Measurements from ENCODE around the gene BBS10.
"Not testable (repeated sequence)": the region's sequence is repeated elsewhere in the genome, so short reads cannot be mapped to it uniquely, and the experiment has no call there.

BBS10 gene

DNA sequence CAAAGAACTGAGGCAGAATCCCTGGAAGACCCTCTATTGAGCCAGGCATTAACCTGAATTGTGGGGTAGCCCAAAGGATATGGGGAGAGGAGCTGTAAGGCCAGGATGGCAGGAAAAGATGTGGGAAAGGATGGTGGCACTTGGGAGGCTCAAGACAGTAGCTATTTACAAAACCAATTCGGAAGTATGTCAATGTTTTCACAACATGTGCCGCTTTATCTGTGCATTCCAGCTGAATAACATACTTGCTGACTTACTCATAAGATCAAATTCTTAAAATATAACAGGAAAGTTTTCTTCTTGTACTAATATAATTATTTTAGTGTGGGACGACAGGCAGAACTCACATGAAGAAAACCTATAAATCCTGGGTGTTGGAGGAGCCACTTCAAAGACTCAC is 10.6 kb downstream of the BBS10 start:
- H3K4me1 ChIP-seq (ENCODE audit: control insufficient read depth in 5 of 5, insufficient read depth in 5 of 5, low read length in 5 of 5), result no peaks in the 10 kb centered on the region
- H3K9ac ChIP-seq (ENCODE audit: low read length in 5 of 5), result no peak overlapping the region
- no peak overlapping the region for H3K4me3 ChIP-seq (ENCODE audit: low read depth in 1 of 5, low read length in 5 of 5)
- no peak overlapping the region for H3K27ac ChIP-seq (ENCODE audit: low read depth, low read length)
- H3K9me3 ChIP-seq (ENCODE audit: control insufficient read depth in 5 of 5, low read length in 5 of 5), result no peaks in the 10 kb centered on the region
- no peaks in the 10 kb centered on the region for H3K27me3 ChIP-seq (ENCODE audit: control insufficient read depth in 5 of 5, insufficient read depth in 4 of 5, low read length in 5 of 5)
- H3K36me3 ChIP-seq (ENCODE audit: control insufficient read depth in 5 of 5, insufficient read depth in 5 of 5, low read length in 5 of 5), result no peaks in the 10 kb centered on the region

DNA sequence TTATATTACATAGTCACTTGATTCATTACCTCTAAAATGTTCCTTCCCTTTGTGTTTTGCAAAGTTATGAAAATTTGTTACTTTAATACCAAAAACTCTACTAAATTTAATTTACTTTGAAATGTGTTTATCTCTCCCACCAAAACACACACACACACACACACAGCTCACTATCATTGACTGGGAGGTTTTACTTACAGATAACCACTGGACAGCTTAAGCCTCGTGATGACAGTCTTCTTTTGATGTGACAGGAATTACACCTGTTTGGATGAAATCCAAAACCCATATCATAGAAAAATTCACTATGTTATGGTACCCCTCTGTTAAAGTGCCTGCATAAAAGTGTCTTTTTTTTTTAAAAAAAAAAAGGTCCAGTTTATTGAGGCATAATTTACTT is 15.6 kb downstream of the BBS10 start:
- no peaks in the 10 kb centered on the region for H3K27me3 ChIP-seq (ENCODE audit: control insufficient read depth in 5 of 5, insufficient read depth in 4 of 5, low read length in 5 of 5)
- no peaks in the 10 kb centered on the region for H3K4me1 ChIP-seq (ENCODE audit: control insufficient read depth in 5 of 5, insufficient read depth in 5 of 5, low read length in 5 of 5)
- no peak overlapping the region for H3K9ac ChIP-seq (ENCODE audit: low read length in 5 of 5)
- H3K36me3 ChIP-seq (ENCODE audit: control insufficient read depth in 5 of 5, insufficient read depth in 5 of 5, low read length in 5 of 5), result no peaks in the 10 kb centered on the region
- H3K4me3 ChIP-seq (ENCODE audit: low read depth in 1 of 5, low read length in 5 of 5), result no peak overlapping the region
- H3K9me3 ChIP-seq (ENCODE audit: control insufficient read depth in 5 of 5, low read length in 5 of 5), result peaks cover 0 to 2% (median 0%) of the 10 kb centered on the region in 5 donors
- no peak overlapping the region for H3K27ac ChIP-seq (ENCODE audit: low read depth, low read length)

DNA sequence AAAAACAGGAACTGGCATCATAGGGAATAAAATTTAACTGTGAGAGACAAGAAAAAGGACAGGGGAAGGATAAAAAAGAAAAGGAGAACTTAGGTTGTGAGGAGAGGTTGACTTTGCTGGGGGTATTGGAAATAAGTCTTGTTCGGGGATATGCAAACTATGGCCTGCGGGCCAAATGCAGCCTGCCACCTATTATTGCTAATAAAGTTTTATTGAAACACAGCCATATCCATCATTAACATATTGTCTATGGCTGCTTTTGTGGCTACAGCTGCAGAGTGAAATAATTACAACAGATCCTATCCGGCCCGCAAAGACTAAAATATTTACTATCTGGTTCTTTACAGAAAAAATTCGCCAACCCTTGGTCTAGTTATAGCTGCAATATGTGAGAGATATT is 18.6 kb downstream of the BBS10 start:
- Histone ChIP-seq H3K4me3 (ENCODE audit: low read depth in 1 of 5, low read length in 5 of 5) (no peak overlapping the region), H3K9ac (ENCODE audit: low read length in 5 of 5) (no peak overlapping the region), H3K9me3 (ENCODE audit: control insufficient read depth in 5 of 5, low read length in 5 of 5) (peaks cover 0 to 2% (median 0%) of the 10 kb centered on the region in 5 donors), H3K27ac (ENCODE audit: low read depth, low read length) (no peak overlapping the region), H3K4me1 (ENCODE audit: control insufficient read depth in 5 of 5, insufficient read depth in 5 of 5, low read length in 5 of 5) (no peaks in the 10 kb centered on the region), H3K27me3 (ENCODE audit: control insufficient read depth in 5 of 5, insufficient read depth in 4 of 5, low read length in 5 of 5) (no peaks in the 10 kb centered on the region), H3K36me3 (ENCODE audit: control insufficient read depth in 5 of 5, insufficient read depth in 5 of 5, low read length in 5 of 5) (no peaks in the 10 kb centered on the region)

DNA sequence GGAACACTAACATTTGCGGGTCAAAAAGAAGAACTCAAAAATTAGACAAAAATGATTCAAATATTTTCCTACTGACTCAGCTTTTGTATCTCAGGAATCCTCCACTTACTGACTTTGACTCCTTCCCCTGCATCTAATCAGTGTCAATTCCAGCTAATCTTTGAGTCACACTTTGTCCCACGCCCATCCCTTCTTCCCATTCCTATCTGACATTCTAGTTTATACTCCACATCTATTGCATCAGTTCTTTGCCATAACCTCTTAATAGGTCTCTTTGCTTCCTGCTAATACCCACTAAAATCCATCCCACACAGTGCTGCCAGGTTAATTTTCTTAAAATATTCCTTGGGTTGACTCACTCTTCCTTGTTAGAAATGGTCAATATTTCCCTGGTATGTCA is 19.1 kb downstream of the BBS10 start:
- Histone ChIP-seq H3K4me1 (ENCODE audit: control insufficient read depth in 5 of 5, insufficient read depth in 5 of 5, low read length in 5 of 5) (no peaks in the 10 kb centered on the region), H3K36me3 (ENCODE audit: control insufficient read depth in 5 of 5, insufficient read depth in 5 of 5, low read length in 5 of 5) (no peaks in the 10 kb centered on the region), H3K27ac (ENCODE audit: low read depth, low read length) (no peak overlapping the region), H3K4me3 (ENCODE audit: low read depth in 1 of 5, low read length in 5 of 5) (no peak overlapping the region), H3K27me3 (ENCODE audit: control insufficient read depth in 5 of 5, insufficient read depth in 4 of 5, low read length in 5 of 5) (no peaks in the 10 kb centered on the region), H3K9ac (ENCODE audit: low read length in 5 of 5) (no peak overlapping the region), H3K9me3 (ENCODE audit: control insufficient read depth in 5 of 5, low read length in 5 of 5) (peaks cover 0 to 2% (median 0%) of the 10 kb centered on the region in 5 donors)

DNA sequence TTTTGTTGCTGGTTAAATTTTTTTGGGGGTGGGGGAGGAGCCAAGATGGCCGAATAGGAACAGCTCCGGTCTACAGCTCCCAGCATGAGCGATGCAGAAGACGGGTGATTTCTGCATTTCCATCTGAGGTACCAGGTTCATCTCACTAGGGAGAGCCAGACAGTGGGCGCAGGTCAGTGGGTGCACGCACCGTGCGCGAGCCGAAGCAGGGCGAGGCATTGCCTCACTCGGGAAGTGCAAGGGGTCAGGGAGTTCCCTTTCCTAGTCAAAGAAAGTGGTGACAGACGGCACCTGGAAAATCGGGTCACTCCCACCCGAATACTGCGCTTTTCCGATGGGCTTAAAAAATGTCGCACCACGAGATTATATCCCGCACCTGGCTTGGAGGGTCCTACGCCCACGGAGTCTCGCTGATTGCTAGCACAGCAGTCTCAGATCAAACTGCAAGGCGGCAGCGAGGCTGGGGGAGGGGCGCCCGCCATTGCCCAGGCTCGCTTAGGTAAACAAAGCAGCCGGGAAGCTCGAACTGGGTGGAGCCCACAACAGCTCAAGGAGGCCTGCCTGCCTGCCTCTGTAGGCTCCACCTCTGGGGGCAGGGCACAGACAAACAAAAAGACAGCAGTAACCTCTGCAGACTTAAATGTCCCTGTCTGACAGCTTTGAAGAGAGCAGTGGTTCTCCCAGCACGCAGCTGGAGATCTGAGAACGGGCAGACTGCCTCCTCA is 28.5 kb downstream of the BBS10 start:
- not testable (repeated sequence) for H3K9ac ChIP-seq (ENCODE audit: low read length in 5 of 5); H3K27ac ChIP-seq (ENCODE audit: low read depth, low read length); H3K36me3 ChIP-seq (ENCODE audit: control insufficient read depth in 5 of 5, insufficient read depth in 5 of 5, low read length in 5 of 5)

DNA sequence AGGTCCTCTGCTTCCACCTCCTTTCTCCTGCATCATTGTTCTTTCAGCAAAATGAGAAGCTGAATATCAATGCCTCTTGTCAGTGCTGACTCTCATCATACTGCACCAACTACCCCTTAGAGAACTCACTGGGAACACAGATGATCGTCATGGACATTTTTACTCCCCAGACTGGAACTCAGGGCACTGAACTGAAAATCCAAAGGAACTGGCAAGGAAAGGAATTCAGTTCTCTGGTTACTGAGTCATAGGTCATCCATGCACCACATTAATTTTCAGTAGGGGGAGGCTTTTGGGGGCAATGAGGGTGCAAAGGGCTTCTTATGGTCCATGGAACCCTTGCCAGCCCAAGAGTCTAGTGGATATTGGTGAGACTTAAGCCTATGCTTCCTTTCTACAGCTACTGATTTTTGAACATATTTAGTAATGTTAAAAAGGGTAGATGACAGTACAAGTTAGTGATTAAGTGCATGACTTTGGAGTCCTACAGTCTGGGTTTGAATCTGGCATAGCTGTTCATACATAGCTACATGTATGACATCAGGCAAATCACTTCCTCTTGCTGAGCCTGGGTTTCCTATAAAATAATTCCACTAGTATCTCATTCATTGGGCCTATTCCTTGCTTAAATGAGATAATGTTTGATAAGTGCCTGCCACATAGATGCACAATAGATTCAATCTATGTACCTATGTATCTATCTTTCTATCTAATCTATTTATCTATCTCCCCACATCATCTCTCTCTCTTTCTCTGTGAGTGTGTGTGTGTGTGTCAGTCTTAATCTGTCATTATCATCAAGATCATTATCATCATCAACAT is 29.2 kb downstream of the BBS10 start:
- H3K36me3 ChIP-seq (ENCODE audit: control insufficient read depth in 5 of 5, insufficient read depth in 5 of 5, low read length in 5 of 5), result no peaks in the 10 kb centered on the region
- H3K27ac ChIP-seq (ENCODE audit: low read depth, low read length), result no peak overlapping the region
- H3K9ac ChIP-seq (ENCODE audit: low read length in 5 of 5), result no peak overlapping the region
- no peaks in the 10 kb centered on the region for H3K9me3 ChIP-seq (ENCODE audit: control insufficient read depth in 5 of 5, low read length in 5 of 5)
- no peaks in the 10 kb centered on the region for H3K27me3 ChIP-seq (ENCODE audit: control insufficient read depth in 5 of 5, insufficient read depth in 4 of 5, low read length in 5 of 5)
- no peaks in the 10 kb centered on the region for H3K4me1 ChIP-seq (ENCODE audit: control insufficient read depth in 5 of 5, insufficient read depth in 5 of 5, low read length in 5 of 5)
- no peak overlapping the region for H3K4me3 ChIP-seq (ENCODE audit: low read depth in 1 of 5, low read length in 5 of 5)

More for the DNA sequence above, 28.5 kb downstream of the BBS10 start:
- H3K27me3 ChIP-seq (ENCODE audit: control insufficient read depth in 5 of 5, insufficient read depth in 4 of 5, low read length in 5 of 5); H3K4me1 ChIP-seq (ENCODE audit: control insufficient read depth in 5 of 5, insufficient read depth in 5 of 5, low read length in 5 of 5); H3K9me3 ChIP-seq (ENCODE audit: control insufficient read depth in 5 of 5, low read length in 5 of 5); H3K4me3 ChIP-seq (ENCODE audit: low read depth in 1 of 5, low read length in 5 of 5): not testable (repeated sequence)

DNA sequence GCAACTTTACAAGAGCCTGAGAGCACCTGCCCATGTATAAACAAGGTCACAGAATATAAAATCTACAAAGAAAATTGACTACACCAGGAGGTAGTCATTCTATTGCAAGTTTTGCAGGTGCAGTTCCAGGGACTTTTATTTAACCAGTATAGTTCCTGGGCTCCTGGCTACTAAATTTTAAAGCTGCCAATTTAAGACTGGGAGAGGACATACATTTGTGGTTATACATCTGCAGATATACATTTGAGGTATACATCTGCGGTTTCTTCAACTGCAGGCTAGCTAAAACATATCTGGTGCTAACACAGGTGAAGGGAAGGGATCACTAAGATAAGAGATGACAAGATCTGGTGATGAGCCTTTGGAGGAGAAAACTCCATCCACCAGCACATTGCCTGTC is 30.2 kb downstream of the BBS10 start:
- no peak overlapping the region for H3K4me3 ChIP-seq (ENCODE audit: low read depth in 1 of 5, low read length in 5 of 5)
- H3K9me3 ChIP-seq (ENCODE audit: control insufficient read depth in 5 of 5, low read length in 5 of 5), result no peaks in the 10 kb centered on the region
- H3K27me3 ChIP-seq (ENCODE audit: control insufficient read depth in 5 of 5, insufficient read depth in 4 of 5, low read length in 5 of 5), result no peaks in the 10 kb centered on the region
- H3K27ac ChIP-seq (ENCODE audit: low read depth, low read length), result no peak overlapping the region
- no peak overlapping the region for H3K9ac ChIP-seq (ENCODE audit: low read length in 5 of 5)
- no peaks in the 10 kb centered on the region for H3K4me1 ChIP-seq (ENCODE audit: control insufficient read depth in 5 of 5, insufficient read depth in 5 of 5, low read length in 5 of 5)
- no peaks in the 10 kb centered on the region for H3K36me3 ChIP-seq (ENCODE audit: control insufficient read depth in 5 of 5, insufficient read depth in 5 of 5, low read length in 5 of 5)

DNA sequence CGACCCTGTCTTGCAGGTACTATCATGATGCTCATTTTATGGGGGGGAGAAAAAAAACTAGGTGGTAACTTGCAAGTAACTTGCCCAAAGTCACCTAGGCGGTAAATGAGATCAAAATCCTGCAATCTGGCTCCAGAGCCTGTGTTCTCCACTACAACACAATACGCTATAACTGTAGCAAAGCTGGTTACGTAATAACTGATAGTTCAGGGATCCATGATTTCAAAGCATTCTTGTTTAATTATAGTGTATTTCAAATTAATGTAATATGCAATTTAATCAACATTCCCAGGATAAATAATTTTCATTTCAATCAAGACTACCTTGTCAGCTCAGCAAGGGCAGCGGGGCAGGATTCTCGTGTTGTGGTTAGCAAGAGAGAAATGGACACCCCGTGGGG is 31.7 kb downstream of the BBS10 start:
- no peaks in the 10 kb centered on the region for H3K27me3 ChIP-seq (ENCODE audit: control insufficient read depth in 5 of 5, insufficient read depth in 4 of 5, low read length in 5 of 5)
- no peaks in the 10 kb centered on the region for H3K4me1 ChIP-seq (ENCODE audit: control insufficient read depth in 5 of 5, insufficient read depth in 5 of 5, low read length in 5 of 5)
- no peak overlapping the region for H3K4me3 ChIP-seq (ENCODE audit: low read depth in 1 of 5, low read length in 5 of 5)
- no peak overlapping the region for H3K27ac ChIP-seq (ENCODE audit: low read depth, low read length)
- no peaks in the 10 kb centered on the region for H3K9me3 ChIP-seq (ENCODE audit: control insufficient read depth in 5 of 5, low read length in 5 of 5)
- no peak overlapping the region for H3K9ac ChIP-seq (ENCODE audit: low read length in 5 of 5)
- no peaks in the 10 kb centered on the region for H3K36me3 ChIP-seq (ENCODE audit: control insufficient read depth in 5 of 5, insufficient read depth in 5 of 5, low read length in 5 of 5)

DNA sequence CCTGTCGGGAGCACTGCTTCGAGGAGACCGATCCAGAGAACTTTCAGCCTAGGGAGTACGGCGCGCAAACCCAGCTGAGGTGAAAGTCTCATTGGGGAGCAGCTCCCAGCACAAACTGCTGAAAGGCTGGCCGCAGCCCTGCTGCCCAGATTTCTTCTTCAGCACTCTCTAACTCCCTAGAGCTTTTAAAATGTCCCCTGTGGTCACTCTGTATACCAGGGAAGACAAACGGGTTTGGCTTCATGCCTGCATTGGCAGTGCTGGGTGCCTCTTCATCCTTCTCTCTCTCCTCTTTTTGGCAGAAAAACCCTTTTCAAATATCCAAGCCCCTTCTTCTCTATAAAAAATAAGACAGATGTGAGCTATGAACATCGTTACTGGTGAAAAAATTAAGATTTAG is 34.9 kb downstream of the BBS10 start:
- Histone ChIP-seq H3K9ac (ENCODE audit: low read length in 5 of 5) (no peak overlapping the region), H3K36me3 (ENCODE audit: control insufficient read depth in 5 of 5, insufficient read depth in 5 of 5, low read length in 5 of 5) (no peaks in the 10 kb centered on the region), H3K4me1 (ENCODE audit: control insufficient read depth in 5 of 5, insufficient read depth in 5 of 5, low read length in 5 of 5) (no peaks in the 10 kb centered on the region), H3K9me3 (ENCODE audit: control insufficient read depth in 5 of 5, low read length in 5 of 5) (no peaks in the 10 kb centered on the region), H3K4me3 (ENCODE audit: low read depth in 1 of 5, low read length in 5 of 5) (no peak overlapping the region), H3K27me3 (ENCODE audit: control insufficient read depth in 5 of 5, insufficient read depth in 4 of 5, low read length in 5 of 5) (no peaks in the 10 kb centered on the region), H3K27ac (ENCODE audit: low read depth, low read length) (no peak overlapping the region)

DNA sequence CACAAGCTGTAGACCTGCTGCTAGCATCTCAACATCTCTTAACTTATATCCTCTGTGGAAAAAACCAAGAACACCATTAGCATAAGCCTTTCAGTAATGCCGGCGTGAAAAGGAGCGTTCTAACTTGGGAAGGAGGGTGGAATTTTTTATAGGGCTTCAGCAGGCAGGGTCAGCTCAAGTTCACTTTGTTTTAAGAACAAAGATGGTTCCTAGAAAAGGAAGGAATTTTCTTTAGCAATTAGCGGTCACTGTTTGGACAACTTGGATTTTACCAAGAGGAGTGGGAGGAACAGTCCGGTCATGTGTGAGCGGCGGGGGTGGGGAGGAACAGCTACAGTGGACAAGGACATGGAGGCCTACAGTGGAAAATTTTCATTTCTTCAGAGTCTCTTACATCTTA is 35.9 kb downstream of the BBS10 start:
- Histone ChIP-seq H3K4me3 (ENCODE audit: low read depth in 1 of 5, low read length in 5 of 5) (no peak overlapping the region), H3K4me1 (ENCODE audit: control insufficient read depth in 5 of 5, insufficient read depth in 5 of 5, low read length in 5 of 5) (no peaks in the 10 kb centered on the region), H3K27me3 (ENCODE audit: control insufficient read depth in 5 of 5, insufficient read depth in 4 of 5, low read length in 5 of 5) (no peaks in the 10 kb centered on the region), H3K9ac (ENCODE audit: low read length in 5 of 5) (no peak overlapping the region), H3K27ac (ENCODE audit: low read depth, low read length) (no peak overlapping the region), H3K9me3 (ENCODE audit: control insufficient read depth in 5 of 5, low read length in 5 of 5) (no peaks in the 10 kb centered on the region), H3K36me3 (ENCODE audit: control insufficient read depth in 5 of 5, insufficient read depth in 5 of 5, low read length in 5 of 5) (no peaks in the 10 kb centered on the region)
